ENCODE measurements around the gene ZNF385D. TPM values are rescaled to one million over a fixed set of nuclear protein-coding genes. Genes with fewer than 3 reads are reported as not detected.

ZNF385D gene
- total RNA-seq, 1 donor from 2014 or later = under 0.01 TPM

GRCh38 chr3:21542656-21543379 is 208.2 kb downstream of the ZNF385D start:
- no peak for FAIRE-seq

DNA sequence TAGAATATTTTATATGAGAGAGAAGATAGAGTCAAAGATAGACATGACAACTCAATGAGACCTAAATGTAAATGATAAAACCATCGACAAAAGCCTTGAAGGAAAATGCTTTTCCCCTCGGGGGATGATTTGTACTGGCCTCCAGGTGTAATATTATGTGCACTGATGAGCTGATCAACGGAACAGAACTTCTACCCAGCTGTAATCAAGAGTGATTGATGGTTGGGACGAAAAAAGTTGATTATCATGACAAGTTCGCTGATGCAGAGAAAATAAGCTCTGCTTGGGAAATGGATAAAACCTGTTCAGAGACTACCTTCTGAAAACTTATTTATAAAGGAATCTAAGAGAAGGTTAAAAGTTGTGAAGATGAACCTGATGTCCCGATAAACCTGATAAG is 210.7 kb downstream of the ZNF385D start:
- no peak for DNase-seq (ENCODE audit: low read depth)
- no peaks in the 10 kb centered on the region for H3K36me3 ChIP-seq (ENCODE audit: control insufficient read depth, insufficient read depth, low read length)
- no peak for FAIRE-seq
- H3K27me3 ChIP-seq (ENCODE audit: control insufficient read depth, insufficient read depth, low read length) = no peaks in the 10 kb centered on the region
- TF ChIP-seq, protein P1, sequence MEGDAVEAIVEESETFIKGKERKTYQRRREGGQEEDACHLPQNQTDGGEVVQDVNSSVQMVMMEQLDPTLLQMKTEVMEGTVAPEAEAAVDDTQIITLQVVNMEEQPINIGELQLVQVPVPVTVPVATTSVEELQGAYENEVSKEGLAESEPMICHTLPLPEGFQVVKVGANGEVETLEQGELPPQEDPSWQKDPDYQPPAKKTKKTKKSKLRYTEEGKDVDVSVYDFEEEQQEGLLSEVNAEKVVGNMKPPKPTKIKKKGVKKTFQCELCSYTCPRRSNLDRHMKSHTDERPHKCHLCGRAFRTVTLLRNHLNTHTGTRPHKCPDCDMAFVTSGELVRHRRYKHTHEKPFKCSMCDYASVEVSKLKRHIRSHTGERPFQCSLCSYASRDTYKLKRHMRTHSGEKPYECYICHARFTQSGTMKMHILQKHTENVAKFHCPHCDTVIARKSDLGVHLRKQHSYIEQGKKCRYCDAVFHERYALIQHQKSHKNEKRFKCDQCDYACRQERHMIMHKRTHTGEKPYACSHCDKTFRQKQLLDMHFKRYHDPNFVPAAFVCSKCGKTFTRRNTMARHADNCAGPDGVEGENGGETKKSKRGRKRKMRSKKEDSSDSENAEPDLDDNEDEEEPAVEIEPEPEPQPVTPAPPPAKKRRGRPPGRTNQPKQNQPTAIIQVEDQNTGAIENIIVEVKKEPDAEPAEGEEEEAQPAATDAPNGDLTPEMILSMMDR (IDR thresholded peaks at IDR 0.05; ENCODE audit: insufficient read depth, low read length, severe bottlenecking) = no peak
- H3K4me3 ChIP-seq (ENCODE audit: low read depth, low read length) = no peak overlapping the region

More at GRCh38 chr3:21542656-21543379, 208.2 kb downstream of the ZNF385D start:
- DNase-seq (ENCODE audit: low read depth) = no peak
- no peaks in the 10 kb centered on the region for H3K36me3 ChIP-seq (ENCODE audit: control insufficient read depth, insufficient read depth, low read length)
- TF ChIP-seq, protein P1 (IDR thresholded peaks at IDR 0.05; ENCODE audit: insufficient read depth, low read length, severe bottlenecking) = no peak
- H3K4me3 ChIP-seq (ENCODE audit: low read depth, low read length) = no peak overlapping the region
- no peaks in the 10 kb centered on the region for H3K27me3 ChIP-seq (ENCODE audit: control insufficient read depth, insufficient read depth, low read length)

GRCh38 chr3:21534462-21534861 is 216.5 kb downstream of the ZNF385D start:
- TF ChIP-seq, protein P1 (IDR thresholded peaks at IDR 0.05; ENCODE audit: insufficient read depth, low read length, severe bottlenecking) = no peak
- H3K4me3 ChIP-seq (ENCODE audit: low read depth, low read length) = no peak overlapping the region
- FAIRE-seq (no peak), DNase-seq (ENCODE audit: low read depth) (no peak)
- no peaks in the 10 kb centered on the region for H3K36me3 ChIP-seq (ENCODE audit: control insufficient read depth, insufficient read depth, low read length)
- H3K27me3 ChIP-seq (ENCODE audit: control insufficient read depth, insufficient read depth, low read length) = no peaks in the 10 kb centered on the region

GRCh38 chr3:21533002-21533401 is 218.0 kb downstream of the ZNF385D start:
- DNase-seq (ENCODE audit: low read depth) (no peak), FAIRE-seq (no peak)
- TF ChIP-seq, protein P1 (IDR thresholded peaks at IDR 0.05; ENCODE audit: insufficient read depth, low read length, severe bottlenecking) = no peak
- no peak overlapping the region for H3K4me3 ChIP-seq (ENCODE audit: low read depth, low read length)
- no peaks in the 10 kb centered on the region for H3K27me3 ChIP-seq (ENCODE audit: control insufficient read depth, insufficient read depth, low read length)
- no peaks in the 10 kb centered on the region for H3K36me3 ChIP-seq (ENCODE audit: control insufficient read depth, insufficient read depth, low read length)

- no peaks in the 10 kb centered on the region for H3K27me3 ChIP-seq (ENCODE audit: control insufficient read depth, insufficient read depth, low read length)
- DNase-seq (ENCODE audit: low read depth) (no peak), FAIRE-seq (no peak)
- TF ChIP-seq, protein P1 (IDR thresholded peaks at IDR 0.05; ENCODE audit: insufficient read depth, low read length, severe bottlenecking) = no peak
- H3K36me3 ChIP-seq (ENCODE audit: control insufficient read depth, insufficient read depth, low read length) = no peaks in the 10 kb centered on the region
- no peak overlapping the region for H3K4me3 ChIP-seq (ENCODE audit: low read depth, low read length)
These were observed 219.1 kb downstream of the ZNF385D start for GRCh38 chr3:21531909-21532308.

All from bronchial epithelial cell (primary cell).